Measurements from ENCODE around the gene CROCC2. TPM values are rescaled to one million over a fixed set of nuclear protein-coding genes. Genes with fewer than 3 reads are reported as not detected.

CROCC2 gene
- polyA plus RNA-seq, 1 donor: 0.20 TPM

DNA sequence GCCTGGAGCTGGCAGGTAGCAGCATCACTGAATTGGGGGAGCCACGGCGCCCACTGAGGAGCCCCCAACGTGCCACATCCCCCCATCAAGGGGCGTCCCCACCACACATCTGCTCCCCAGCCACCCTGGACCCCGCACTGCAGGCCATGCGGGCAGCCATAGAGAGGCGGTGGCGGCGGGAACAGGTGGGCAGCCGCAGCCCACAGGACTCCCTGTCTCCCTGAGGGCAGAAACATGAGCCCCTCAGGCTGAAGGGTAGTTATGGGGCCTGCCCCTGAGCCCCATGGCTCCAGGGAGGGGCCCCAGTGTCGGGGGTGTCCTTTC is 26.6 kb downstream of the CROCC2 start:
- no peak for DNase-seq (ENCODE audit: low read depth)

DNA sequence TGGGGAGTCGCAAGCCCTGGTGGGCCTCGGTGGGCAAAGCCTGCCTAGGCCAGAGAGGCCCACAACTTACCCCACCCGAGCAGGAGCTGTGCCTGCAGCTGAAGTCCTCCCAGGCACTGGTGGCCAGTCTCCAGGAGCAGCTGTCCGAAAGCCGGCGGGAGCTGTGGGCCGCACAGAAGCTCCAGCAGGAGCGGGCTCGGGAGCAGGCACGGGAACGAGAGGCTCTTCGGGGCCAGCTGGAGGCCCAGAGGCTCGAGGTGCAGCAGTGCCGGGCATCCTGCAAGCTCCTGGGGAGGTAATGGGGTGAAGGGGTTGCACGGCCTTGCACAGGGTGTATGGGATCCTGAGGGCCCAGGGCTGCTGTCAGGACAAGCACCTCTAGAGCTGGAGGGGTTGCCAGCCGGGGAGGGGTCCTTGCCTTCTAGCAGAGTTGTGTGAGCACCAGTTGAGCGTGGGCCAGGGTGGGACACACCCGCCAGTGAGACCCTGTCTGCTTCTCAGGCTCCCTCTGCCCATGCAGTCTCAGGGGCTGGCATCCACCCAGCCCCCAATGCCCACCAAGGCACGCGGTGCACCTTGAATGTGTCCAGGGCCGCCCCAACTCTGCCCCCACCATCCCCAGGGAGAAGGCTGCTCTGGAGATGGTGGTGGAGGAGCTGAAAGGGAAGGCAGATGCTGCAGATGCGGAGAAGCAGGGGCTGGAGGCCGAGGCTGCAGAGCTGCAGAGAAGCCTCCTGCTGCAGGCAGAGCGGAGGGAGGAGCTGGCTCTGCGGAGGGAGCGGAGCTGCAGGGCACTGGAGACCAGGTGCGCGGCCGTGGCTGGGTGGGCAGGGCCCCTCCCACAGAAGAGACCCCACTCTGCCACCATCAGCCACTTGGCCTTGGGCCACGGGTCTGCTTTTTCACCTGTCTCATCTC is 27.2 kb downstream of the CROCC2 start:
- DNase-seq (ENCODE audit: low read depth): no peak

DNA sequence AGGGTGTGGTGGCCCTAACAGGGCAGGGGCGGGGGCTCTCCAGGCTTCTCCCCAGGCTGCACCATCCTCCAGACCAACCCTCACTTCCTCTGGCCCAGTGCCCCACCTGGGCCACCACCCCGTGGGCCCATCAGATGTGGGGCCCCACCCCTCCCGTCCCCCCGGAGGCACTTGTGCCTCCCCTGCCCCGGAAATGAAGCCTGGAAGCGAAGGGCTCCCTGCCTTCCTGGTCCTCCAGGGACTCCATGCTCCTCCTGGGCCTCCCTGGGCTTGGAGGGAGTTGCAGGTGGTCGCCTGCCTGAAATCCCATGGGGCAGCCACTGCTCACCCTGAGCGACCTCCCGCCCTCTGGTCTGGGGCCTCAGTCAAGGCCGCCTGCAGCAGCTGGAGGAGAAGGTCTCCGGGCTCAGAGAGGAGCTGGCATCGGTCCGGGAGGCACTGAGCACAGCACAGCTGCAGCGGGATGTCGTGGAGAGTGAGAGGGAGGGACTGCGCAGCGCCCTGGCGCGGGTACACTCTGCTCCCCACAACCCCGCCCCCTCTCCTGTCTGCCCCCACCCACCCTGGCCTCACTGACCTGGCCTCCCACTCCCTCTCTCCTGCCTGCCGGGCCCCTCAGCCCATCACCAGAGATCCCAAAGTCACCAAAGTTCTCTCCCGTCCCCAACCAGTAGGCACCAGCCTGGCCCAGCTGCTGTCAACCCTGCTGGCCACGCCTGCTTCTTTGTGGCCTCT is 28.0 kb downstream of the CROCC2 start:
- DNase-seq (ENCODE audit: low read depth): no peak

DNA sequence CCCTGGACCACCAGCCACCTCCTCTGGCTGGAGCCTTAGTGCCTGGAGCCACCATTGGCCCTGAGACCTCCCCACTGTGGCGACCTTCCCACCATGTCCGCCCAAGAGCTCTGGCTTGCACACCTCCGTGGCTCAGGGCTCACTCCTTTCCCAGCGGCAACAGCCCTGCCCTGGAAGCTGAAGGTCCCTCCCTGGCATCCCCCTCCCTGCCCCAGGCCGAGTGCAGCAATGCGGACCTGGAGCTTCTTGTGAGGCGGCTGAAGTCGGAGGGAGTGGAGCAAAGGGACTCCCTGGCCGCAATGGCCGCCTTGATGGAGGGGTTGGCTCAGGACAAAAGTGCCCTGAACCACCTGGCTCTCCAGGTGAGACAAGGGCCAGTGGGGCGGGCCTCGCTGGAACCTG is 28.6 kb downstream of the CROCC2 start:
- no peak for DNase-seq (ENCODE audit: low read depth)

DNA sequence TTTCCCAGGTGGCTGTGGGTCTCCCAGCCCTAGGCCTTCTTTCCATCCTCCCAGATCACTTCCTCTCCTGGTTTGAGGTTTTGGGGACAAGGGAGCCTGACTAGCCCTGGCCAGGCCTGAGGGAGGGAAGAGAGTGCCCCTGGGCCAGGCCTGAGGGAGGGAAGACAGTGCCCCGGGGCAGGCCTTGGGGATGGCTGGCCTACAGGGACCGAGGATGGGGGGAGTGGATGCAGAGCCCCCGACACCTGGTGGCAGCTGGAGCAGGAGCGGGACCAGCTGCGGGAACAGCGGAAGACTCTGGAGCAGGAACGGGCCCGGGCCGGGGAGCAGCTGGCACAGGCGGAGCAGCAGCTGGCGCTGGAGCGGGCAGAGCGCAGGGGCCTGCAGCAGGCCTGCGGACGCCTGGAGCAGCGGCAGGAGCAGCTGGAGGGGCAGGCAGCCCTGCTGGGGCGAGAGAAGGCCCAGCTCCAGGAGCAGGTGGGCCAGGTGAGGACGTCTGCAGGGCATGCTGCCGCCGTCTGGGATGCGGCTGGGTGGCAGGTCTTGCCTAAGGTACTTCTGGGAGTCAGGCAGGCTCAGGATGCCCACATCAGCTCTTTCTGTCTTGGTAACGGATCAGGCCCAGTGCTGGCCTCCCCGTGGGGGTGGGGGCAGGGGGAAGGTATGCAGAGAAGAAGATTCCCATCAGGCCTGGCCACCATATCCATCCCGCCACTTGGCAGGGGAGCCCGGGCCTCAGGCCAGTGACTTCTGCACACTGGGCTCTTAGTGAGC is 29.2 kb downstream of the CROCC2 start:
- DNase-seq (ENCODE audit: low read depth): no peak

DNA sequence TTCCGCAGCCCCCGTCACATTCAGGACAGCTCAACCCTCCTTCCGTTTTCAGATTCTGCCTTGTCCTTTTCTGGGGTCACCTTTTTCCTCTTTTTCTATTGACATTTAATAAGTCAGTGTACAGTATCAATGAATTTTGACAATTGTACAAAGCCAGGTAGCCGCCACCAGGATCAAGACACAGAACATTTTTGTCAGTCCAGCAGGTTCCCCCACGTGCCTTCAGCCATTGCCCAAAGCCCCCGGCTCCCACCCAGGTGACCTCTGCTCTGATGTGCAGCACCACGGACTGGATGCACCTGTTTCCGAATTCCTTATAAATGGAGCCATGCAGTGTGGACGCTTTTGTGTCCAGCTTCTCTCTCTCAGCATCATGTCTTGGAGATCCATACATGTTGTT is 30.0 kb downstream of the CROCC2 start:
- no peak for DNase-seq (ENCODE audit: low read depth)

DNA sequence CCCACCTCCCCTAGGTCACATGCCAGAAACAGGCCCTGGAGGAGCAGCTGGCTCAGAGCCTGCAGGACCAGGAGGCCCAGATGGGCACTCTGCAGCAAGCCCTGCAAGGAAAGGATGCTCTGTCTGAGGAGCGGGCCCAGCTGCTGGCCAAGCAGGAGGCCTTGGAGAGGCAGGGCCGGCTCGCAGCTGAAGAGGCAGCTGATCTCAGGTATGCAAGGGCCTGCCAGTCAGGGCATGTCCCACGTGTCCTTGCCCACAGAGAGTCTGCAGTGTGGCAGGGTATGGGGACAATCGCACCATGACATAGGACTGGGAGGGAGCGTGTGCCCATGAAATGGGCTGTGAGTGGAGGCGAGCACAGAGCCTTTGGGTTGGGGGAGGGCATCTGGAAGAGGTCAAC is 39.9 kb downstream of the CROCC2 start:
- no peak for DNase-seq (ENCODE audit: low read depth)

DNA sequence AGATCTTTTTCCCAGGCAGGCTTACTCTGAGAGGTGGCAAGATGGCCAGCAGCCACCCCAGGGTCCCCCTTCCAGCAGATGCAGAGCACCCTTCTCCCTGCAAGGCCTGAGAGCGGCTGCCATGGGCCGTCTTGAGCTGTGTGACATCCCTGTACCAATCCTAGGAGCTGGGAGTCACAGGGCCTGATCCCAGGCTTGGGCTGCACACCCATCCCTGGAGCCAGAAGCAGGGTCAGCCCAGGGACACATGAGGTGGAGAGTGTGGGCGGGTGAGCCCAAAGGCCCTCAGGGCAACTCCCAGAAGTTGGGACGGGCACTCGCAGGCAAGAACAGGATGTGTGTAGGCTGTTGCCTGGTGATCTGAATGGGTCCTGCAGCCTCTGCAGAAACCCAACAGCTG is 40.5 kb downstream of the CROCC2 start:
- DNase-seq (ENCODE audit: low read depth): no peak

DNA sequence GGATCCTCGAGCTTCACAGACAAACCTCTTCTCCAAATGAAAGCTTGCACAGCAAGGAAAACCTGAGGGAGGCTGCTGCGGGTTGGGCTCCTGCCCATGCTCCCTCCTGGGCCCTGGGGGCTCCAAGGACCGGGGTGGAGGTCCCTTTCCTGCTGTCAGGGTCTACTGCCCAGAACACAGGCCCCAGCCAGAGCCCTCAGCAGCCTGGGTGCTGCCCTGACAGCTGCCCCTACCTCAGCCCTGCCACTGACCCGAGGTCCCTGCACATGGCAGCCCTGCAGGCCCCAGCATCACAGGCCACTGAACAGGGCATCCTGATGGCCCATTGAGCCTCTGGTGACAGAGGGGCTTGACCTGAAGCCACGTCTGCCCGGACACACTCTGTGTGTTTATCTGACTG is 41.0 kb downstream of the CROCC2 start:
- DNase-seq (ENCODE audit: low read depth): no peak

DNA sequence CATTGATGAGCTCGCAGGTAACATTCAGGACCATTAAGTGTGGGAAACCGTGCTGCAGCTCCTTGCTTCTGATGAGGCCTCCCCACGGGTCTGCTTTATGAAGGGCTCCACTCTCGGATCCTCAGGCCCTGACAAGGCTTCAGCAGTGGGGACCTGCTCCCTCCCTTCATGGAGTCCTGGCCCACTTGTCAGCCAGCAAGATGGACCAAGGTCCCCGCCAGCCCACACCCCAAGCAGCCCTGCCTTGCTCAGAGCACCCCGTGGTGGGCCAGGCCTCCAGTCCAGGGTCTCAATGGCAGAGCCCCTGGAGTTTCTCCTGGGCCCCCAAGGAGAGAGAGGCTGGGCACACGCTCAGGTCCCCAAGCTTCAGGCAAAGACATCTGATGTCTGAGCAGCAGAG is 41.5 kb downstream of the CROCC2 start:
- no peak for DNase-seq (ENCODE audit: low read depth)

DNA sequence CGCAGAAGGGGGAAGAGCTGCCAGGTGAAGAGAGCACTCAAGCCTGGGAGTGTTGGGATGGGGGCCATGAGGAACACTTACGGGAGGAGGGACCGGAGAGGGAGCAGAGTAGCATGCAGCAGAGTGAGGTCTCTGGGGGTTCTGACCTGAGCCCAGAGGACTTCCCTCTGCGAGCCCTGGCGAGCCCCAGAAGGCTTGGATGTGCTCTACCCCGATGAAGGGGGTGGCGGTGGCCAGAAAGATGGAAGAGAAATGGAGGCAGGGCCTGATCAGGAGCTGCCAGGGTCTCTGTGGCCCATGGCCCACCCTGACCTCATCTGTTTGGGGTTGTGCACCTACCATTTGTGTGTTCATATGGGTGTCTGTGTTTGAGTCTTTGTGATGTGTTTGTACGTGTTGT is 42.0 kb downstream of the CROCC2 start:
- DNase-seq (ENCODE audit: low read depth): no peak

DNA sequence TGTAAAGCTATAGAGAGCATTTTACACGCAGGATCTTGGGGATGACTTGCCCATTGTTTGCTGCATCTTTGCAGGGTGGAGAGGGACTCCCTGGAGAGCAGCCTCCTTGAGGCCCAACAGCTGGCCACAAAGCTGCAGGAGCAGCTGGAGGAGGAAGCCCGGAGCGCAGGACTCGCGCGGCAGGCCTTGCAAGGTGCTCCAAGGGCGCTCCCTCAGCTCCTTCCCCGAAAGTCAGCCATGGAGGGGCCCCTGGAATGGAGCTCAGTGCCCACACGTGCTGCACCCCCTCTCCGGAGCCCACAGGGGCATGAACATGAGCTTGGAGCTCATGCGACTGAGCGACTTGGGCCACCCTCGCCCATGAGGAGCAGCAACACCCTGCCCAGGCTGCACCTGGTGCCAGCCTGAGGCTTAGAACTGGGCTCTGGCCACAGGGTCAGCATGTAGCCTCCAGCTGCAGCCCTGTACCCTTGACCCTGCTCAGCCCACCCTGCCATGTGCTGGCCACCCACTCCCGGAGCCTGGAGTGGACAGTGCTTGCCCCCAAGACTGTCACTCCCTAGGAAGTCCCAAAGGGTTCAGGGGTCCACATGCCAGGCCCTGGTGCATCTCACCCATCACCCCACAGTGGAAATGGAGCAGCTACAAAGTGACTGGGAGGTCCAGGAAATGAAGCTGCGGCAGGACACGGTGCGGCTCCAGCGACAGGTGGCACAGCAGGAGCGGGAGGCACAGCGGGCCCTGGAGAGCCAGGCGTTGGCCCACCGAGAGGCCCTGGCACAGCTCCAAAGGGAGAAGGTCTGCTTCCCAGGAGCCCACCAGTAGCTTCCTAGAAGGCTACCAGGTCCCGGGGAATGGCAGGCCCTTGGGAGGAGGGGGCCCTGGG is 43.0 kb downstream of the CROCC2 start:
- no peak for DNase-seq (ENCODE audit: low read depth)

DNA sequence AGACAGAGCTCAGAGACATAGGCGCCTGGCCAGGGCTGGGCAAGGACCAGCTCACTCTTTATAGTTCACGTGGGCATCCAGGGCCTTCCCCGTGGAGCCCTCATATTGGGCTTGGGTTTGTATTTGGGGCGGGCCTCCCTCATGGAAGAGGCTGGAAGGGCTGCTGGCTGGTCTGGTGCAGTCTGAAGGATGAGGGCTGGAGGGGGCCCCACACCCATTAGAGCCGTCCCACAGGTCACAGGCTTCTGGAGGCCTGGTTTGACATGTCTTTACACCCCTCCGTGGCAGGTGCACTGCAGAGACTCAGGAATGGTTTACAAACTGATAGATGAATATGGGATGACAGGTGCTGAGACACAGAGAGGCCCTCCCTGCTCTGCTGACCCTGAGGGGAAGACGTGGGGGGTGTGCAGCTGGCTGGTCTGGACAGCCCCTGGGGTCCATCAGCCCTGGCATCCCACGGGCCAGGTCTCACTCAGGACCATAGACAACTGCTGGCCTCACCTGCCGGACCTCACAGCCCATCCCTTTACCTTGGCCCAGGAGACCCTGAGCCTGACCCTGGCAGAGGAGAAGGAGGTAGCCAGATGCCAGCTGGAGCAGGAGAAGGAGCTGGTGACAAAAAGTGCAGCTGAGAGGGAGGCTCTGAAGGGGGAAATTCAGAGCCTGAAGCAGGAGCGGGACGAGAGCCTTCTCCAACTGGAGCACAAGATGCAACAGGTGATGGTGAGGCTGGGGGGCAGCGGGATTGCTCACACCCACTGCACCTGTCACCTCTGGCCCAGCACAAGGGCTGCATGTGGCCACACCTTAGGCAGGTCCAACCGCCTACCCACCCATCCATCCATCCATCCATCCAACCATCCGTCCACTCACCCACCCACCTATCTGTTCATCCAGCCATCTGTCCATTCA is 43.9 kb downstream of the CROCC2 start:
- no peak for DNase-seq (ENCODE audit: low read depth)

DNA sequence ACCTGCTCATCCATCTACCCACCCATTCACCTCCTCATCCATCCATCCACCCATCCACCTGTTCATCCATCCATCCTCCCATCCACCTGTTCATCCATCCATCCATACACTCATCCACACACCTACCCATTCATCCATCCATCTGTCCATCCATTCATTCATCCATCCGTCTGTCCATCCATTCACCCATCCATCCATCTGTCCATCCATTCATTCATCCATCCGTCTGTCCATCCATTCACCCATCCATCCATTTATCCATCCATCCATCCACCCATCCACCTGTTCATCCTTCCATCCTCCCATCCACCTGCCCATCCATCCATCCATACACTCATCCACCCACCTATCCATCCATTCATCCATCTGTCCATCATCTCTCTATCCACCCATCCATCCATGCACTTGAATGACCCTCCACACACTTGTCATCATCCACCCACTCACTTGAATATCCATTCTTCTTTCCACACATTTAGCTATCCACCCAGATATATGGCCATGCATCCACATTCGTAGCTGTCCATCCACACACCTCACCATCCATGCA is 45.0 kb downstream of the CROCC2 start:
- DNase-seq (ENCODE audit: low read depth): no peak

DNA sequence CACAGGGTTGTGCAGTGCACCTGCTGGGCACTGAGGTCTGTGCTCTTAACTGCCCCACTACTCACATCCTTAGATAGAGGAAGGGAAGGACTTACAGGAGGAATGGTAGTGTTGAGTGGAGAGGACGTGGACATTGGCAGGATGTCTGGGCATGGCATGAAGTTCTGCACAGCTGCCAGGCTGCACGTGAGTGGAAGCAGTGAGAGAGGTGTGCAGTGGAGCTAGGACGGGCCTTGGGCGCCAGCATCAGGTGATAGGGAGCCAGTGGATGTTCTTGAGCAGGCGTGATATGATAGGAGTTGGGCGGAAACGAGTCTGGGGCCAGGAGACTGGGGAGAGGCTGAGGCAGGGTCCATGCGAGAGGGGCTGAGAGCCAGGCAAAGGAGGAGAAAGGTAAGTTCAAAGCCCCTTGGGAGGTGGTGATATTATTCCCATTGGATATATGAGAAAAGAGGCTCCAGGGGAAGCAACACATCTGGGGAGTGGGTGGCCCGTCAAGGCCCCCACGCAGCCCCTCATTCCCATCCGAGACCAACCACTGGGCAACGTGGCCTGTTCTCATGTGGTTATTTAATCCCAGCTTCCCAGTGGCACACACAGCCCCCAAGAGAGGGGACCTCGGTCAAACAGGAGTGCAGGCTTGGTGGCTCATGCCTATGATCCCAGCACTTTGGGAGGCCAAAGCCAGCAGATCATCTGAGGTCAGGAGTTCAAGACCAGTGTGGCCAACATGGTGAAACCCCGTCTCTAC is 46.5 kb downstream of the CROCC2 start:
- DNase-seq (ENCODE audit: low read depth): no peak

DNA sequence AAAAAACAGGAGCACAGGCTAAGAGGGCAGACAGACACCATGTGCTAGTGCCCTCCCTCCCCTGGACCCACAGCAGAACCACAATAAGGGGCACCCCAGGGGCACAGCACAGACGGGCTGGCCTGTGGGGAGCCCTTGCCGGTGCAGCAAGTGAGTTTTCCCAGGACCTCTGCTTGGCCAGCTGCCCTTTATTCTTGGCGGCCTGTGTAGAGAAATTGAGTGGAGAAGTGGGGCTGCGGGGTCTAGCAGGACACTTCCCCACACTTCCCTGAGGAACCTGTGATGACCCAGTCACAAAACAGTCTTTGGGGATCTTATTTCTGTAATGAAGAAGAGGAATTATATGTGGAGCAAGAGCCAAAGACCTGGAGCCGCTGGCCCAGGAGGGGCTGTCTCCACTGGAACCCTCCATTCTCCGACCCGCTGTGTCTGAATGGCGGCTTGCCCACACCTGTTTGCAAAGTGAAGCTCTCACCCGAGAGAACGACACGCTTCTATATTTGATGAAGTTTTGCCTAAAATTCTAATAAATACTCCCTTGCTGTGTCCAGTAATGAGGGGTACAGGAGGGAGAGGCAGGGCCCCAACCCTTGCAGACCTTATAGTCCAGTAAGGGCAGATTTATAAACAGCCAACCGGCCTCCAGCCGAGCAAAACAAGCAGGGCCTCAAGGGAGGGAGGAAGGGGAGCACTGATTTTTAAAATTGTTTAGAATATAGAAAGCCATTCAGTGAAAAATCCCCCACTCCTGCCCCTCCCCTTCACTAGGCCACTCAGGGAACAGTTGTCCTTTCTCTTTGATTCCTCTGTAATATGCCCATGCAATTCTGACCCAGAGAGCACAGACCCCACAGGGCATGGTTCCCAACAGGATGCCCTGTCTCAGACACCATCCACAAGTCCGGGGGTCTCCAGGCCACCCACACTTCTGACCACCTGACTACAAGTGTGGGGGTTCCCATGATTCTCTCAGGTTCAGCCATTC is 47.6 kb downstream of the CROCC2 start:
- DNase-seq (ENCODE audit: low read depth): no peak

DNA sequence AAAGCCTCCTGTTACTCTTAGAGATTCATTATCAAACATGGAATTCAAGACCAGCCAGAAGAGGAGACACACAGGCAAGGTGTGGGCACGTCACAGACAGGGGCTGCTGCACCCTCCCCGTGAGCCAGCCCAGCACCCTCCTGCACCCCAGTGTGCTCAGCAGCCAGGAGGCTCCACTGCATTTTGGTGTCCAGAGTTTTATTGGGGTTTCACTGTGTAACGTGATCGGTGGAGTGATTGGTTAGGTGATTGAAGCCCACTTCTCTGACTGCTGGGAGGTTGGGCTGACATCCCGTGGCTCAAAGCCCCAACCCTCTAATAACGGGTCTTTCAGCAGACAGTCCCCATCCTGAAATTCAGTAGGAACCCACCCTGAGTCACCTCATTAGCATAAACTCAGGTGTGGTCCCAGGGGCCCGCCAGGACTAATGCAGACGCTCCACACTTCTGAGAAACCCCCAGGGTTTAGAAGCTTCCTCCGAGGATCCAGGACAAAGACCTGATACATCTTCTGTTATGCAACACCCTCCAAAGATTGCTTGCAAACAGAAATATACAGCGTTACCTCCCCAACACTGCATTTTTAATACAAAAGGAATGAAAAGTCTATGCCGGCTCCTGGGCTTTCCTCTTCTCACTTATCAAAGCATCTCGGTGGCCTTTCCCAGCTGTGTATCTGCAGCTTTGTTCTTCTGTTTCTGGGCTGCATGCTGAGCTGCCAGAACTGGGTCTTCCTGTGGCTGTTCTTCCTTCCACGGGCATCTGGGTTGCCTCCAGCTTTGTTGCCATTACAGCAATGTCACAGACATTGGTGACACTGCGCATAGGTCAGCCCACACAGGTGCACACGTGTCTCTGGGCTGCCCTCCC is 48.5 kb downstream of the CROCC2 start:
- no peak for DNase-seq (ENCODE audit: low read depth)

Data from forelimb muscle (tissue), 1 donor.